Measurements from ENCODE around the gene DAZAP1. TPM values are rescaled to one million over a fixed set of nuclear protein-coding genes. Genes with fewer than 3 reads are reported as not detected.
"Not testable (repeated sequence)": the region's sequence is repeated elsewhere in the genome, so short reads cannot be mapped to it uniquely, and the experiment has no call there.

DAZAP1 gene
- total and polyA plus RNA-seq, 2 experiments from 2014 or later: 35.8 to 46.8 TPM

DNA sequence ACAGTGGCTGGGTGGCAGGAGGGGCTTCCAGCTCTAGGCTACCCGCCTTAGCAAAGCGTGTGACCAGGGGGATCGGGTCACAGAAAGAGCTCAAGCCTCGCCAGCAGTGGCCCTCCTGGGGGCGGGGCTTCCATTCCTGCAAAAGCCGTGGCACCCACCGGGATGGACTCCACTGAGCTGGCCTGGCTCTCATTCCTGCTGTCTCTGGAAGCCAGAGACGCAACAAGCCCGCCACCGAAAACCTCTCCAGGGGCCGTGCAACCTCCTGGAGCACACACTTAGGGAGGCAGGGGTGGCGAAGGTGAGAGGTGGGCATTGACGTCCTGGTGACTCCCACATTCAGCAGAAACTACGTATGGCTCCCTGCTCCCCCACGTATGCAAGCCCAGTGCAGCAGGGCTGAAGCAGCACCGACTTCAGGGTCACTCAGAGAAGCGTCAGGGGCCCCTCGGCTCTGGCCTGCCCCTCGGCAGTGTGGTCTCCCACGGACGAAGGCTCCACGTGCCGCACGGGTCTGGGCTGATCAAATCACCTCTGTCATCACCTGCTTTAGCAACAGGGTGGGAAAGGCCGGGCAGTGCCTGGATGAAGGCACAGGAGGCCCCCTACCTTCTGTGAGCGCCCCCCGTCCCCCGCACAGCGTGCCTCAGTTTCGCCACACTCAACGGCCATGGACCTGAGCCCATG lies 68.5 kb downstream of the DAZAP1 start:
- H3K9me3 ChIP-seq (ENCODE audit: low read depth): no peaks in the 10 kb centered on the region
- H3K4me1 ChIP-seq (ENCODE audit: insufficient read depth): peaks cover 16% of the 10 kb centered on the region
- H3K27ac ChIP-seq: no peak overlapping the region
- H3K9me2 ChIP-seq (replicated peaks; ENCODE audit: insufficient read depth): no peaks in the 10 kb centered on the region
- H4K20me1 ChIP-seq (ENCODE audit: insufficient read depth, poor library complexity, severe bottlenecking): peaks cover 48% of the 10 kb centered on the region
- peaks cover 28% of the 10 kb centered on the region for H3K79me2 ChIP-seq
- 95% methylated on average over 27 of the region's 31 CpGs for WGBS (ENCODE audit: low lambda C conversion rate, missing lambda C conversion rate)
- H3K36me3 ChIP-seq (replicated peaks; ENCODE audit: insufficient read depth, low read depth): no peaks in the 10 kb centered on the region
- no peak for DNase-seq (ENCODE audit: low spot score)
- no peak overlapping the region for H2AFZ ChIP-seq
- H3K4me3 ChIP-seq: no peak overlapping the region
- TF ChIP-seq EZH2phosphoT487 (IDR thresholded peaks at IDR 0.05; ENCODE audit: low read depth, severe bottlenecking, unreplicated experiment) (no peak), EZH2 (IDR thresholded peaks at IDR 0.05; ENCODE audit: borderline replicate concordance) (no peak)
- TF ChIP-seq, protein P1, sequence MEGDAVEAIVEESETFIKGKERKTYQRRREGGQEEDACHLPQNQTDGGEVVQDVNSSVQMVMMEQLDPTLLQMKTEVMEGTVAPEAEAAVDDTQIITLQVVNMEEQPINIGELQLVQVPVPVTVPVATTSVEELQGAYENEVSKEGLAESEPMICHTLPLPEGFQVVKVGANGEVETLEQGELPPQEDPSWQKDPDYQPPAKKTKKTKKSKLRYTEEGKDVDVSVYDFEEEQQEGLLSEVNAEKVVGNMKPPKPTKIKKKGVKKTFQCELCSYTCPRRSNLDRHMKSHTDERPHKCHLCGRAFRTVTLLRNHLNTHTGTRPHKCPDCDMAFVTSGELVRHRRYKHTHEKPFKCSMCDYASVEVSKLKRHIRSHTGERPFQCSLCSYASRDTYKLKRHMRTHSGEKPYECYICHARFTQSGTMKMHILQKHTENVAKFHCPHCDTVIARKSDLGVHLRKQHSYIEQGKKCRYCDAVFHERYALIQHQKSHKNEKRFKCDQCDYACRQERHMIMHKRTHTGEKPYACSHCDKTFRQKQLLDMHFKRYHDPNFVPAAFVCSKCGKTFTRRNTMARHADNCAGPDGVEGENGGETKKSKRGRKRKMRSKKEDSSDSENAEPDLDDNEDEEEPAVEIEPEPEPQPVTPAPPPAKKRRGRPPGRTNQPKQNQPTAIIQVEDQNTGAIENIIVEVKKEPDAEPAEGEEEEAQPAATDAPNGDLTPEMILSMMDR (IDR thresholded peaks at IDR 0.05; ENCODE audit: poor library complexity): no peak
- no peak overlapping the region for H3K4me2 ChIP-seq
- peaks cover 28% of the 10 kb centered on the region for H3K27me3 ChIP-seq

GRCh38 chr19:1477056-1477455 lies 69.7 kb downstream of the DAZAP1 start:
- Histone ChIP-seq H3K79me2 (peaks cover 28% of the 10 kb centered on the region), H4K20me1 (ENCODE audit: insufficient read depth, poor library complexity, severe bottlenecking) (peaks cover 36% of the 10 kb centered on the region), H3K4me2 (peak overlapping the region; percentile 99), H3K4me1 (ENCODE audit: insufficient read depth) (peaks cover 11% of the 10 kb centered on the region), H3K27me3 (peaks cover 17% of the 10 kb centered on the region)
- DNase-seq (ENCODE audit: low spot score); H3K9me2 ChIP-seq (replicated peaks; ENCODE audit: insufficient read depth); H3K27ac ChIP-seq; H3K4me3 ChIP-seq; H3K9me3 ChIP-seq (ENCODE audit: low read depth); H2AFZ ChIP-seq; H3K36me3 ChIP-seq (replicated peaks; ENCODE audit: insufficient read depth, low read depth): not testable (repeated sequence)
- 94% methylated on average over 9 of the region's 9 CpGs for WGBS (ENCODE audit: low lambda C conversion rate, missing lambda C conversion rate)

DNA sequence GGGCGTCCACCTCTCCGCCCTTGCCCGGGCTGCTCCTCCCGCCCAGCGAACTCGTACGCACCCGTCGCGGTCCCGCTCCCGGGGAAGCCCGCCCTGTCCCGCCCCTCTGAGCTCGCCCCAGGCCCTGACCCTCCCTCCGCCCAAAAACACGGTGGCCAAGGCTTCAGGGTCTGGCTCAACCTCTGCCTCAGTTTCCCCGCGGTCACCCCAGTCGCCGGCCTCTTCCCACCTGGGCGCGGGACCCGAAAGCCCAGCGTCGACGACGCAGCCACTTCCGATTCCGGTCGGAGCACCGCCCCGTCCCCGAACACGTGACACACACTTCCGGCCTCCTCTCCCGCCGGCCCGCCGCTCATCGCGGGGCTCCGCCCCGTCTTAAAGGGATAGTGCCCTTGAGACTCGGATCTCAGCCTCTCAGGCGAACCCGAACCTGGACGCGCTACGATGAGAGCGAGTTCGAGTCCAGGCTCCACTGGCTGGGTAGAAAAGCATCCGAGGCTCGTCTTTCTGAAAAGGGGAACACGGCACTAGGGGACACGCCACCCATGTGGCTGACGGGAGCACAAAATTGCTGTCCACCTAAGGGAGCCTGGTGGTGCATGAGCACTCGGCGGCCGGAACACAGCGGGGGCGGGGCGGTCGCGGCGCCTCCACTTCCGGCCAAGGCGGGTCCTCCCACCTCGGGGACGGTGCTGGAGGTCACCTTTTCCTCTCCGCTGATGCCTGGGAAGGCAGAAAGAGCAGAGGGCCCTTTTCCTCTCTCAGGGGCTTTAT lies 71.7 kb downstream of the DAZAP1 start, which contains the start of gene C19orf25:
TSS of gene C19orf25 (minus strand) at position 282 of the 774 bp plus-strand sequence. CDS start 312 bp downstream, outside the sequence.
- Histone ChIP-seq H3K36me3 (replicated peaks; ENCODE audit: insufficient read depth, low read depth) (no peaks in the 10 kb centered on the region), H3K9me2 (replicated peaks; ENCODE audit: insufficient read depth) (no peaks in the 10 kb centered on the region), H4K20me1 (ENCODE audit: insufficient read depth, poor library complexity, severe bottlenecking) (peaks cover 19% of the 10 kb centered on the region), H3K27ac (peak within 1 kb of the TSS; percentile 62), H2AFZ (peak within 1 kb of the TSS; percentile 91), H3K4me1 (ENCODE audit: insufficient read depth) (peaks cover 11% of the 10 kb centered on the region), H3K9me3 (ENCODE audit: low read depth) (no peaks in the 10 kb centered on the region), H3K79me2 (peaks cover 28% of the 10 kb centered on the region), H3K4me2 (peak within 1 kb of the TSS; percentile 99), H3K27me3 (no peaks in the 10 kb centered on the region), H3K4me3 (peak within 1 kb of the TSS; percentile 96)
- WGBS (ENCODE audit: low lambda C conversion rate, missing lambda C conversion rate): under 1% methylated on average over 51 of the region's 71 CpGs
- TF ChIP-seq, protein P1 (IDR thresholded peaks at IDR 0.05; ENCODE audit: poor library complexity): no peak
- TF ChIP-seq EZH2phosphoT487 (IDR thresholded peaks at IDR 0.05; ENCODE audit: low read depth, severe bottlenecking, unreplicated experiment): no peak
- TF ChIP-seq EZH2 (IDR thresholded peaks at IDR 0.05; ENCODE audit: borderline replicate concordance): no peak
- peak; percentile 98 for DNase-seq (ENCODE audit: low spot score)

Measured in hepatocyte (in vitro differentiated cells).